SK-N-SH treated with all-trans-retinoic acid at 6 μM for 48 hours (cell line): Measurements from ENCODE around the gene FAM110A.

Source experiments
- ATAC-seq: fragments of 200-7000 bp; cut with Tn5 transposase; 3 replicates; pipeline ENCODE4 v1.9.1; 2020; ENCODE audit warnings: mild to moderate bottlenecking, moderate library complexity
- ARNTL ChIP-seq: fragments of 450-650 bp; formaldehyde crosslinking; IDR thresholded peaks from 2 replicates; pipeline ENCODE4 v1.5.0; 2020; ENCODE audit warnings: low read depth, mild to moderate bottlenecking, moderate library complexity, borderline replicate concordance
- CSDC2 ChIP-seq: fragments of 250-450 bp; sonication (Bioruptor Pico); IDR thresholded peaks from 2 replicates; pipeline ENCODE4 v1.5.0; 2020; ENCODE audit warnings: mild to moderate bottlenecking, moderate library complexity
- GLIS3 ChIP-seq: fragments of 250-450 bp; sonication (Bioruptor Pico); IDR thresholded peaks from 2 replicates; pipeline ENCODE4 v1.5.0; 2020; ENCODE audit warnings: mild to moderate bottlenecking, moderate library complexity
- ISL1 ChIP-seq: fragments of 250-450 bp; sonication (Bioruptor Pico); IDR thresholded peaks from 2 replicates; pipeline ENCODE4 v2.1.2; 2022; ENCODE audit warnings: mild to moderate bottlenecking, moderate library complexity
- OSR1 ChIP-seq: fragments of 250-450 bp; sonication (Bioruptor Pico); IDR thresholded peaks from 2 replicates; pipeline ENCODE4 v1.8.0; 2022; ENCODE audit warnings: moderate library complexity, mild to moderate bottlenecking, inconsistent platforms
- PPARA ChIP-seq: fragments of 250-450 bp; sonication (Bioruptor Pico); IDR thresholded peaks from 2 replicates; pipeline ENCODE4 v1.5.0; 2020; ENCODE audit warnings: mild to moderate bottlenecking, borderline replicate concordance
- RARB ChIP-seq: fragments of 250-450 bp; sonication (Bioruptor Pico); IDR thresholded peaks from 2 replicates; pipeline ENCODE4 v1.8.0; 2021; ENCODE audit warnings: mild to moderate bottlenecking, moderate library complexity
- SNAI2 ChIP-seq: fragments of 250-450 bp; sonication (Bioruptor Pico); IDR thresholded peaks from 2 replicates; pipeline ENCODE4 v1.5.0; 2020; ENCODE audit warnings: mild to moderate bottlenecking, moderate library complexity
- TCF4 ChIP-seq: fragments of 250-450 bp; sonication (Bioruptor Pico); IDR thresholded peaks from 2 replicates; pipeline ENCODE4 v1.8.0; 2021; ENCODE audit warnings: mild to moderate bottlenecking, moderate library complexity, borderline replicate concordance
- TOX ChIP-seq: fragments of 250-450 bp; sonication (Bioruptor Pico); IDR thresholded peaks from 2 replicates; pipeline ENCODE4 v1.8.0; 2021; ENCODE audit warnings: mild to moderate bottlenecking, moderate library complexity, borderline replicate concordance
- ZC3H10 ChIP-seq: fragments of 250-450 bp; sonication (Bioruptor Pico); IDR thresholded peaks from 2 replicates; pipeline ENCODE4 v1.5.1; 2021; ENCODE audit warnings: mild to moderate bottlenecking, moderate library complexity
- ZFP3 ChIP-seq: fragments of 250-450 bp; sonication (Bioruptor Pico); IDR thresholded peaks from 2 replicates; pipeline ENCODE4 v1.5.0; 2020; ENCODE audit warnings: mild to moderate bottlenecking, moderate library complexity
- ZNF70 ChIP-seq: fragments of 450-650 bp; formaldehyde crosslinking; IDR thresholded peaks from 2 replicates; pipeline ENCODE4 v1.5.0; 2020; ENCODE audit warnings: mild to moderate bottlenecking, moderate library complexity
- TF ChIP-seq, protein P1 (sequence below): fragments of 250-450 bp; sonication (Bioruptor Pico); IDR thresholded peaks from 2 replicates; pipeline ENCODE4 v1.5.1; 2021; ENCODE audit warnings: mild to moderate bottlenecking, moderate library complexity
- TF ChIP-seq, protein P2 (sequence below): fragments of 250-450 bp; sonication (Bioruptor Pico); IDR thresholded peaks from 2 replicates; pipeline ENCODE4 v1.8.0; 2020; ENCODE audit warnings: mild to moderate bottlenecking, moderate library complexity, borderline replicate concordance
- TF ChIP-seq, protein P3 (sequence below): fragments of 250-450 bp; sonication (Bioruptor Pico); IDR thresholded peaks from 2 replicates; pipeline ENCODE4 v1.5.1; 2020; ENCODE audit warnings: low read depth, mild to moderate bottlenecking, moderate library complexity
- TF ChIP-seq, protein P4 (sequence below): fragments of 250-450 bp; sonication (Bioruptor Pico); IDR thresholded peaks from 2 replicates; pipeline ENCODE4 v1.5.0; 2020; ENCODE audit warnings: mild to moderate bottlenecking, moderate library complexity
- TF ChIP-seq, protein P5 (sequence below): fragments of 250-450 bp; sonication (Bioruptor Pico); IDR thresholded peaks from 2 replicates; pipeline ENCODE4 v1.8.0; 2021; ENCODE audit warnings: low read depth, mild to moderate bottlenecking, moderate library complexity, borderline replicate concordance

FAM110A gene

GRCh38 chr20:833450-834150 lies at the start of gene FAM110A:
TSS of gene FAM110A (plus strand) at chr20:833715. CDS start at chr20:844805, 11,090 bp downstream.
- peak; percentile 97 for ATAC-seq
- TF ChIP-seq, protein P1, sequence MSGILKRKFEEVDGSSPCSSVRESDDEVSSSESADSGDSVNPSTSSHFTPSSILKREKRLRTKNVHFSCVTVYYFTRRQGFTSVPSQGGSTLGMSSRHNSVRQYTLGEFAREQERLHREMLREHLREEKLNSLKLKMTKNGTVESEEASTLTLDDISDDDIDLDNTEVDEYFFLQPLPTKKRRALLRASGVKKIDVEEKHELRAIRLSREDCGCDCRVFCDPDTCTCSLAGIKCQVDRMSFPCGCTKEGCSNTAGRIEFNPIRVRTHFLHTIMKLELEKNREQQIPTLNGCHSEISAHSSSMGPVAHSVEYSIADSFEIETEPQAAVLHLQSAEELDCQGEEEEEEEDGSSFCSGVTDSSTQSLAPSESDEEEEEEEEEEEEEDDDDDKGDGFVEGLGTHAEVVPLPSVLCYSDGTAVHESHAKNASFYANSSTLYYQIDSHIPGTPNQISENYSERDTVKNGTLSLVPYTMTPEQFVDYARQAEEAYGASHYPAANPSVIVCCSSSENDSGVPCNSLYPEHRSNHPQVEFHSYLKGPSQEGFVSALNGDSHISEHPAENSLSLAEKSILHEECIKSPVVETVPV (CRISPR knock-in tag), result no peak
- no peak for TF ChIP-seq PPARA
- TF ChIP-seq SNAI2 (CRISPR knock-in tag), result no peak
- TF ChIP-seq, protein P2, sequence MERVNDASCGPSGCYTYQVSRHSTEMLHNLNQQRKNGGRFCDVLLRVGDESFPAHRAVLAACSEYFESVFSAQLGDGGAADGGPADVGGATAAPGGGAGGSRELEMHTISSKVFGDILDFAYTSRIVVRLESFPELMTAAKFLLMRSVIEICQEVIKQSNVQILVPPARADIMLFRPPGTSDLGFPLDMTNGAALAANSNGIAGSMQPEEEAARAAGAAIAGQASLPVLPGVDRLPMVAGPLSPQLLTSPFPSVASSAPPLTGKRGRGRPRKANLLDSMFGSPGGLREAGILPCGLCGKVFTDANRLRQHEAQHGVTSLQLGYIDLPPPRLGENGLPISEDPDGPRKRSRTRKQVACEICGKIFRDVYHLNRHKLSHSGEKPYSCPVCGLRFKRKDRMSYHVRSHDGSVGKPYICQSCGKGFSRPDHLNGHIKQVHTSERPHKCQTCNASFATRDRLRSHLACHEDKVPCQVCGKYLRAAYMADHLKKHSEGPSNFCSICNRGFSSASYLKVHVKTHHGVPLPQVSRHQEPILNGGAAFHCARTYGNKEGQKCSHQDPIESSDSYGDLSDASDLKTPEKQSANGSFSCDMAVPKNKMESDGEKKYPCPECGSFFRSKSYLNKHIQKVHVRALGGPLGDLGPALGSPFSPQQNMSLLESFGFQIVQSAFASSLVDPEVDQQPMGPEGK, result no peak
- TF ChIP-seq, protein P3, sequence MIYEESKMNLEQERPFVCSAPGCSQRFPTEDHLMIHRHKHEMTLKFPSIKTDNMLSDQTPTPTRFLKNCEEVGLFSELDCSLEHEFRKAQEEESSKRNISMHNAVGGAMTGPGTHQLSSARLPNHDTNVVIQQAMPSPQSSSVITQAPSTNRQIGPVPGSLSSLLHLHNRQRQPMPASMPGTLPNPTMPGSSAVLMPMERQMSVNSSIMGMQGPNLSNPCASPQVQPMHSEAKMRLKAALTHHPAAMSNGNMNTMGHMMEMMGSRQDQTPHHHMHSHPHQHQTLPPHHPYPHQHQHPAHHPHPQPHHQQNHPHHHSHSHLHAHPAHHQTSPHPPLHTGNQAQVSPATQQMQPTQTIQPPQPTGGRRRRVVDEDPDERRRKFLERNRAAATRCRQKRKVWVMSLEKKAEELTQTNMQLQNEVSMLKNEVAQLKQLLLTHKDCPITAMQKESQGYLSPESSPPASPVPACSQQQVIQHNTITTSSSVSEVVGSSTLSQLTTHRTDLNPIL (CRISPR knock-in tag), result no peak
- TF ChIP-seq TCF4 (CRISPR knock-in tag), result no peak; the same call in 1 of the 2 replicates
- TF ChIP-seq ARNTL, result no peak
- TF ChIP-seq, protein P4, sequence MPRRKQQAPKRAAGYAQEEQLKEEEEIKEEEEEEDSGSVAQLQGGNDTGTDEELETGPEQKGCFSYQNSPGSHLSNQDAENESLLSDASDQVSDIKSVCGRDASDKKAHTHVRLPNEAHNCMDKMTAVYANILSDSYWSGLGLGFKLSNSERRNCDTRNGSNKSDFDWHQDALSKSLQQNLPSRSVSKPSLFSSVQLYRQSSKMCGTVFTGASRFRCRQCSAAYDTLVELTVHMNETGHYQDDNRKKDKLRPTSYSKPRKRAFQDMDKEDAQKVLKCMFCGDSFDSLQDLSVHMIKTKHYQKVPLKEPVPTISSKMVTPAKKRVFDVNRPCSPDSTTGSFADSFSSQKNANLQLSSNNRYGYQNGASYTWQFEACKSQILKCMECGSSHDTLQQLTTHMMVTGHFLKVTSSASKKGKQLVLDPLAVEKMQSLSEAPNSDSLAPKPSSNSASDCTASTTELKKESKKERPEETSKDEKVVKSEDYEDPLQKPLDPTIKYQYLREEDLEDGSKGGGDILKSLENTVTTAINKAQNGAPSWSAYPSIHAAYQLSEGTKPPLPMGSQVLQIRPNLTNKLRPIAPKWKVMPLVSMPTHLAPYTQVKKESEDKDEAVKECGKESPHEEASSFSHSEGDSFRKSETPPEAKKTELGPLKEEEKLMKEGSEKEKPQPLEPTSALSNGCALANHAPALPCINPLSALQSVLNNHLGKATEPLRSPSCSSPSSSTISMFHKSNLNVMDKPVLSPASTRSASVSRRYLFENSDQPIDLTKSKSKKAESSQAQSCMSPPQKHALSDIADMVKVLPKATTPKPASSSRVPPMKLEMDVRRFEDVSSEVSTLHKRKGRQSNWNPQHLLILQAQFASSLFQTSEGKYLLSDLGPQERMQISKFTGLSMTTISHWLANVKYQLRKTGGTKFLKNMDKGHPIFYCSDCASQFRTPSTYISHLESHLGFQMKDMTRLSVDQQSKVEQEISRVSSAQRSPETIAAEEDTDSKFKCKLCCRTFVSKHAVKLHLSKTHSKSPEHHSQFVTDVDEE, result no peak
- TF ChIP-seq GLIS3, result no peak

DNA sequence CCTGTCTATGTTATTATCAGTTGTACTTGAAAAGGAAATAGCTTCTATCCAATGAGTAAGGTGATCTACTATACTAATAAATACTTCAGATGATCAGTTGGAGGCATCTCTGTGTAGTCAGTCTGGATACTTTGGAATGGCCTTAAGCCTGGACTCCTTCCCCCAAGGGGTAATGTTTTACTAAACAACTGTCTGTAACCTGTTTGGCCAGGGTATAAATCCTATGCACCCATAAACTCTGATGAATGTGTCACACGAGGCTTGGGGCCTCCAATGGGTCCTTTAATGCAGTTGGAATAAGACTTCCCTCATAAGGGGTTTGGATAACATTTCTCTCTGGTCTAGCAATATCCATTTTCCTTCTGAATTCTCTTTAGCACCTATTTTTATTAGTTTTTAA lies 45.7 kb upstream of the FAM110A start:
- no peak for ATAC-seq

More for the DNA sequence above, 45.7 kb upstream of the FAM110A start:
- TF ChIP-seq ISL1, result no peak
- TF ChIP-seq, protein P2, result no peak
- TF ChIP-seq RARB (CRISPR knock-in tag), result no peak
- no peak for TF ChIP-seq CSDC2 (CRISPR knock-in tag)
- no peak for TF ChIP-seq OSR1 (CRISPR knock-in tag)
- no peak for TF ChIP-seq TOX
- no peak for TF ChIP-seq TCF4 (CRISPR knock-in tag)
- no peak for TF ChIP-seq ARNTL
- TF ChIP-seq ZC3H10, result no peak
- no peak for TF ChIP-seq PPARA
- TF ChIP-seq GLIS3, result no peak
- TF ChIP-seq ZFP3 (CRISPR knock-in tag), result no peak
- no peak for TF ChIP-seq ZNF70 (CRISPR knock-in tag)
- TF ChIP-seq, protein P1 (CRISPR knock-in tag), result no peak
- TF ChIP-seq, protein P5, sequence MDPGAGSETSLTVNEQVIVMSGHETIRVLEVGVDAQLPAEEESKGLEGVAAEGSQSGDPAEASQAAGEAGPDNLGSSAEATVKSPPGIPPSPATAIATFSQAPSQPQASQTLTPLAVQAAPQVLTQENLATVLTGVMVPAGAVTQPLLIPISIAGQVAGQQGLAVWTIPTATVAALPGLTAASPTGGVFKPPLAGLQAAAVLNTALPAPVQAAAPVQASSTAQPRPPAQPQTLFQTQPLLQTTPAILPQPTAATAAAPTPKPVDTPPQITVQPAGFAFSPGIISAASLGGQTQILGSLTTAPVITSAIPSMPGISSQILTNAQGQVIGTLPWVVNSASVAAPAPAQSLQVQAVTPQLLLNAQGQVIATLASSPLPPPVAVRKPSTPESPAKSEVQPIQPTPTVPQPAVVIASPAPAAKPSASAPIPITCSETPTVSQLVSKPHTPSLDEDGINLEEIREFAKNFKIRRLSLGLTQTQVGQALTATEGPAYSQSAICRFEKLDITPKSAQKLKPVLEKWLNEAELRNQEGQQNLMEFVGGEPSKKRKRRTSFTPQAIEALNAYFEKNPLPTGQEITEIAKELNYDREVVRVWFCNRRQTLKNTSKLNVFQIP (CRISPR knock-in tag), result no peak
